GM20431 (cell line): ENCODE data around the gene PDIA6.

ENCODE experiments used
- in situ Hi-C: fragments of 300-500 bp; cut with MseI, MboI; formaldehyde crosslinking; loops from one replicate; pipeline ENCODE4 v1.15.0; 2020; ENCODE audit warnings: low sequenced_read_pairs; ENCODE audit not compliant: unreplicated experiment

PDIA6 gene

GRCh38 chr2:10740226-10740625 is 72.4 kb downstream of the PDIA6 start:
- in situ Hi-C loops: no loop called here

- in situ Hi-C loops: no loop called here
These were observed 74.4 kb downstream of the PDIA6 start for GRCh38 chr2:10738192-10738591.

- in situ Hi-C loops: no loop called here
These were observed 78.6 kb downstream of the PDIA6 start for GRCh38 chr2:10733980-10734379.

GRCh38 chr2:10733566-10733925 is 79.0 kb downstream of the PDIA6 start:
- in situ Hi-C loops: no loop called here
